Sigmoid colon (tissue), 7 donors: ENCODE results near the gene IL23A. TPM values are rescaled to one million over a fixed set of nuclear protein-coding genes. Genes with fewer than 3 reads are reported as not detected.
"Not testable (repeated sequence)": the region's sequence is repeated elsewhere in the genome, so short reads cannot be mapped to it uniquely, and the experiment has no call there.

Source experiments
- DNase-seq: peaks from one replicate; pipeline ENCODE4 v3.0.0-alpha.2; 2019
- H3K27ac ChIP-seq, 4 donors: fragments of 200-600 bp; sonication (generic); one replicate each; pipeline ENCODE4 v1.5.1; 2016 to 2019; ENCODE audit warnings: mild to moderate bottlenecking in 1 of 4
- H3K27me3 ChIP-seq, 3 donors: fragments of 200-600 bp; sonication (generic); one replicate each; pipeline ENCODE4 v1.5.1; 2019; ENCODE audit warnings: mild to moderate bottlenecking in 1 of 3
- H3K36me3 ChIP-seq, 4 donors: fragments of 200-600 bp; sonication (generic); one replicate each; pipeline ENCODE4 v1.5.1; 2016 to 2019
- H3K4me1 ChIP-seq, 4 donors: fragments of 200-600 bp; sonication (generic); one replicate each; pipeline ENCODE4 v1.5.1; 2017 to 2019
- H3K4me3 ChIP-seq, 4 donors: fragments of 200-600 bp; sonication (generic); one replicate each; pipeline ENCODE4 v1.5.1; 2017 to 2019; ENCODE audit warnings: mild to moderate bottlenecking in 2 of 4, moderate library complexity in 1 of 4
- H3K9me3 ChIP-seq, 4 donors: fragments of 200-600 bp in 3 of 4; sonication (generic) in 3 of 4; one replicate each; pipeline versions ENCODE4 v1.5.1 to v1.6.1; 2013 to 2019
- CTCF ChIP-seq, 4 experiments: fragments of 450-650 bp in 3 of 4; fragments of 200-600 bp in 1 of 4; IDR thresholded peaks; one replicate each; pipeline ENCODE4 v1.5.1; 2016 to 2019; ENCODE audit warnings: antibody characterized with exemption in 4 of 4, mild to moderate bottlenecking in 3 of 4, moderate library complexity in 2 of 4
- EP300 ChIP-seq, 4 donors: sonication (generic); formaldehyde crosslinking; IDR thresholded peaks; one replicate each; pipeline ENCODE4 v1.6.1; 2017; ENCODE audit warnings: antibody characterized with exemption in 4 of 4
- POLR2A ChIP-seq, 2 donors: fragments of 450-650 bp; IDR thresholded peaks; one replicate each; pipeline ENCODE4 v1.6.1; 2016; ENCODE audit warnings: antibody characterized with exemption in 2 of 2, mild to moderate bottlenecking in 2 of 2, moderate library complexity in 2 of 2
- POLR2AphosphoS5 ChIP-seq, 4 donors: sonication (generic); formaldehyde crosslinking; IDR thresholded peaks; one replicate each; pipeline ENCODE4 v1.6.1; 2017; ENCODE audit warnings: antibody characterized with exemption in 4 of 4
- WGBS, 2 donors: extraction: QIAGEN DNeasy Blood & Tissue Kit; methylation state at CpG; one replicate each; pipeline ENCODE4 v1.1.7; 2013; 5-methylcytosine and 5-hydroxymethylcytosine counted together
- intact Hi-C: fragments of 100-400 bp; cut with DNase I; formaldehyde crosslinking; loops from one replicate; pipeline ENCODE4 v1.15.1; 2023
- polyA plus RNA-seq, 3 donors: library from polyadenylated mRNA; stranded (reverse); fragments of 200-250 nt; gene quantifications; one replicate each; pipeline ENCODE4 v1.2.3, GENCODE V29; 2013
- total RNA-seq, 4 donors: library from RNA; depleted of rRNA; stranded (reverse); fragments of >200 nt; gene quantifications; one replicate each; pipeline ENCODE4 v1.1.0, GENCODE V29; 2016
- donor health status: healthy with polysubstance abuse.
- donor health status: Bipolar disorder and iron deficiency.
- donor health status: healthy.

The IL23A gene
- total and polyA plus RNA-seq, 7 donors = 3.6 TPM; not detected in 6

GRCh38 chr12:56341616-56342015, 2.9 kb downstream of the IL23A start:
- Histone ChIP-seq H3K27me3 (no peaks in the 10 kb centered on the region), H3K36me3 (peaks cover 14 to 45% (median 28%) of the 10 kb centered on the region in 4 donors), H3K4me1 (no peaks in the 10 kb centered on the region), H3K27ac (no peak overlapping the region), H3K4me3 (no peak overlapping the region), H3K9me3 (no peaks in the 10 kb centered on the region)
- 24 to 45% methylated on average over 1 of the region's 1 CpG for WGBS, 2 donors
- intact Hi-C loops = no loop called here
- TF ChIP-seq POLR2A (IDR thresholded peaks at IDR 0.05) (no peak), EP300 (IDR thresholded peaks at IDR 0.05) (no peak), CTCF (IDR thresholded peaks at IDR 0.05) (no peak), POLR2AphosphoS5 (IDR thresholded peaks at IDR 0.05) (no peak)
- DNase-seq = no peak

- H3K27ac ChIP-seq, intact Hi-C loops, H3K9me3 ChIP-seq, DNase-seq, H3K4me1 ChIP-seq, H3K27me3 ChIP-seq, H3K4me3 ChIP-seq: not testable (repeated sequence)
- 96 to 98% methylated on average over 2 of the region's 2 CpGs for WGBS, 2 donors
- peaks cover 16 to 52% (median 35%) of the 10 kb centered on the region in 4 donors for H3K36me3 ChIP-seq
Observed at GRCh38 chr12:56342290-56342689, 3.6 kb downstream of the IL23A start.

- 81 to 88% methylated on average over 7 of the region's 7 CpGs for WGBS, 2 donors
- intact Hi-C loops = no loop called here
Observed at GRCh38 chr12:56346675-56347074, 8.0 kb downstream of the IL23A start.

GRCh38 chr12:56347255-56347654, 8.6 kb downstream of the IL23A start:
- WGBS, 2 donors = 89 to 93% methylated on average over 9 of the region's 9 CpGs
- H3K9me3 ChIP-seq, H3K4me3 ChIP-seq, H3K4me1 ChIP-seq, H3K27me3 ChIP-seq, H3K27ac ChIP-seq, intact Hi-C loops: not testable (repeated sequence)
- peak; percentile 26 for DNase-seq
- peaks cover 42 to 99% (median 76%) of the 10 kb centered on the region in 4 donors for H3K36me3 ChIP-seq

More at GRCh38 chr12:56346675-56347074, 8.0 kb downstream of the IL23A start:
- Histone ChIP-seq H3K4me1 (no peaks in the 10 kb centered on the region), H3K27me3 (no peaks in the 10 kb centered on the region), H3K9me3 (no peaks in the 10 kb centered on the region), H3K27ac (no peak overlapping the region), H3K36me3 (peaks cover 42 to 95% (median 74%) of the 10 kb centered on the region in 4 donors), H3K4me3 (no peak overlapping the region)
- TF ChIP-seq POLR2A (IDR thresholded peaks at IDR 0.05) = no peak
- TF ChIP-seq CTCF (IDR thresholded peaks at IDR 0.05) = no peak
- no peak for TF ChIP-seq POLR2AphosphoS5 (IDR thresholded peaks at IDR 0.05)
- no peak for TF ChIP-seq EP300 (IDR thresholded peaks at IDR 0.05)
- DNase-seq = no peak

GRCh38 chr12:56348776-56349175, 10.1 kb downstream of the IL23A start:
- intact Hi-C loops = no loop called here
- DNase-seq = no peak
- H3K9me3 ChIP-seq = no peaks in the 10 kb centered on the region
- no peak overlapping the region for H3K4me3 ChIP-seq
- no peak for TF ChIP-seq CTCF (IDR thresholded peaks at IDR 0.05)
- no peak for TF ChIP-seq POLR2AphosphoS5 (IDR thresholded peaks at IDR 0.05)
- TF ChIP-seq POLR2A (IDR thresholded peaks at IDR 0.05) = no peak
- no peak for TF ChIP-seq EP300 (IDR thresholded peaks at IDR 0.05)
- no peaks in the 10 kb centered on the region for H3K27me3 ChIP-seq
- 95 to 98% methylated on average over 5 of the region's 5 CpGs for WGBS, 2 donors
- no peaks in the 10 kb centered on the region for H3K4me1 ChIP-seq
- H3K36me3 ChIP-seq = peaks cover 32 to 99% (median 72%) of the 10 kb centered on the region in 4 donors
- H3K27ac ChIP-seq = no peak overlapping the region

GRCh38 chr12:56350662-56351061, 12.0 kb downstream of the IL23A start:
- Histone ChIP-seq H3K4me3 (no peak overlapping the region), H3K27me3 (no peaks in the 10 kb centered on the region), H3K4me1 (no peaks in the 10 kb centered on the region), H3K9me3 (no peaks in the 10 kb centered on the region), H3K27ac (no peak overlapping the region), H3K36me3 (peaks cover 46 to 99% (median 81%) of the 10 kb centered on the region in 4 donors)
- no peak for DNase-seq
- 92 to 95% methylated on average over 2 of the region's 2 CpGs for WGBS, 2 donors
- intact Hi-C loops = no loop called here
- no peak for TF ChIP-seq POLR2AphosphoS5 (IDR thresholded peaks at IDR 0.05)
- no peak for TF ChIP-seq POLR2A (IDR thresholded peaks at IDR 0.05)
- no peak for TF ChIP-seq CTCF (IDR thresholded peaks at IDR 0.05)
- TF ChIP-seq EP300 (IDR thresholded peaks at IDR 0.05) = no peak
